Effector memory CD8-positive, alpha-beta T cell (primary cell): Measurements from ENCODE around the gene ANXA1.
"Not testable (repeated sequence)": the region's sequence is repeated elsewhere in the genome, so short reads cannot be mapped to it uniquely, and the experiment has no call there.

Source experiments
- ATAC-seq: fragments of 150-1000 bp; cut with Tn5 transposase; replicated peaks from 2 replicates; pipeline ENCODE4 v1.10.0; 2021; ENCODE audit warnings: mild to moderate bottlenecking, moderate library complexity
- DNase-seq, 3 experiments: peaks; one replicate each; pipeline ENCODE4 v3.0.0; 2021
- H3K27ac Mint-ChIP-seq, 2 donors: one replicate each; pipeline ENCODE4 v1.8.0; 2022; ENCODE audit warnings: mild to moderate bottlenecking in 2 of 2, mixed read lengths in 2 of 2, moderate library complexity in 2 of 2
- H3K27me3 Mint-ChIP-seq, 2 donors: one replicate each; pipeline ENCODE4 v1.8.0; 2022; ENCODE audit warnings: mixed read lengths in 2 of 2
- H3K36me3 Mint-ChIP-seq: one replicate; pipeline ENCODE4 v1.8.0; 2022; ENCODE audit warnings: mild to moderate bottlenecking, moderate library complexity, mixed read lengths; ENCODE audit not compliant: insufficient read depth
- H3K4me1 Mint-ChIP-seq, 2 donors: one replicate each; pipeline ENCODE4 v1.8.0; 2022; ENCODE audit warnings: low read depth in 2 of 2, mixed read lengths in 2 of 2
- H3K4me3 Mint-ChIP-seq, 2 donors: one replicate each; pipeline ENCODE4 v1.8.0; 2022; ENCODE audit warnings: mild to moderate bottlenecking in 2 of 2, mixed read lengths in 2 of 2, moderate library complexity in 2 of 2
- H3K9me3 Mint-ChIP-seq, 2 donors: one replicate each; pipeline ENCODE4 v1.8.0; 2022; ENCODE audit warnings: mixed read lengths in 2 of 2

Gene ANXA1

GRCh38 chr9:73182928-73183327 lies 31.3 kb downstream of the ANXA1 start:
- Mint-ChIP-seq H3K27me3 (peaks cover 8 to 12% of the 10 kb centered on the region in 2 donors), H3K4me1 (no peaks in the 10 kb centered on the region), H3K4me3 (no peak overlapping the region), H3K36me3 (no peaks in the 10 kb centered on the region), H3K9me3 (no peaks in the 10 kb centered on the region), H3K27ac (no peak overlapping the region)
- ATAC-seq (no peak), DNase-seq (no peak)

GRCh38 chr9:73183428-73183827 lies 31.8 kb downstream of the ANXA1 start:
- DNase-seq (no peak), ATAC-seq (no peak)
- no peak overlapping the region for H3K27ac Mint-ChIP-seq
- H3K36me3 Mint-ChIP-seq = no peaks in the 10 kb centered on the region
- H3K4me1 Mint-ChIP-seq = no peaks in the 10 kb centered on the region
- H3K9me3 Mint-ChIP-seq = no peaks in the 10 kb centered on the region
- no peak overlapping the region for H3K4me3 Mint-ChIP-seq
- peaks cover 8 to 12% of the 10 kb centered on the region in 2 donors for H3K27me3 Mint-ChIP-seq

GRCh38 chr9:73183917-73184861 lies 32.5 kb downstream of the ANXA1 start:
- no peak overlapping the region for H3K27ac Mint-ChIP-seq
- no peaks in the 10 kb centered on the region for H3K4me1 Mint-ChIP-seq
- H3K4me3 Mint-ChIP-seq = no peak overlapping the region
- H3K36me3 Mint-ChIP-seq = no peaks in the 10 kb centered on the region
- peaks cover 8 to 12% of the 10 kb centered on the region in 2 donors for H3K27me3 Mint-ChIP-seq
- DNase-seq (no peak), ATAC-seq (peak; percentile 46)
- H3K9me3 Mint-ChIP-seq = no peaks in the 10 kb centered on the region

- not testable (repeated sequence) for H3K4me1 Mint-ChIP-seq, DNase-seq, ATAC-seq, H3K27ac Mint-ChIP-seq, H3K9me3 Mint-ChIP-seq, H3K4me3 Mint-ChIP-seq, H3K36me3 Mint-ChIP-seq, H3K27me3 Mint-ChIP-seq
These were observed 39.4 kb downstream of the ANXA1 start for GRCh38 chr9:73191109-73191508.

- Mint-ChIP-seq H3K36me3 (no peaks in the 10 kb centered on the region), H3K4me3 (no peak overlapping the region), H3K4me1 (no peaks in the 10 kb centered on the region), H3K27me3 (peaks cover 8 to 15% of the 10 kb centered on the region in 2 donors), H3K27ac (no peak overlapping the region), H3K9me3 (no peaks in the 10 kb centered on the region)
- ATAC-seq (no peak), DNase-seq (no peak)
These were observed 42.6 kb downstream of the ANXA1 start for GRCh38 chr9:73194284-73194683.

GRCh38 chr9:73199448-73199847 lies 47.8 kb downstream of the ANXA1 start:
- no peak for DNase-seq
- peaks cover 18 to 21% of the 10 kb centered on the region in 2 donors for H3K27me3 Mint-ChIP-seq
- no peaks in the 10 kb centered on the region for H3K36me3 Mint-ChIP-seq
- ATAC-seq = no peak
- no peak overlapping the region for H3K27ac Mint-ChIP-seq
- no peak overlapping the region for H3K4me3 Mint-ChIP-seq
- H3K9me3 Mint-ChIP-seq = no peaks in the 10 kb centered on the region
- peaks cover 0 to 3% of the 10 kb centered on the region in 2 donors for H3K4me1 Mint-ChIP-seq

- DNase-seq (no peak), ATAC-seq (no peak)
- Mint-ChIP-seq H3K27ac (no peak overlapping the region), H3K36me3 (no peaks in the 10 kb centered on the region), H3K27me3 (peaks cover 18 to 21% of the 10 kb centered on the region in 2 donors), H3K4me1 (peaks cover 0 to 3% of the 10 kb centered on the region in 2 donors), H3K4me3 (no peak overlapping the region), H3K9me3 (no peaks in the 10 kb centered on the region)
These were observed 48.2 kb downstream of the ANXA1 start for GRCh38 chr9:73199886-73200285.

GRCh38 chr9:73200694-73201452 lies 49.2 kb downstream of the ANXA1 start:
- peak; percentile 58 for ATAC-seq
- DNase-seq = no peak
- Mint-ChIP-seq H3K4me3 (no peak overlapping the region), H3K27me3 (peaks cover 18% of the 10 kb centered on the region in 2 donors), H3K36me3 (no peaks in the 10 kb centered on the region), H3K4me1 (peaks cover 0 to 3% of the 10 kb centered on the region in 2 donors), H3K27ac (no peak overlapping the region), H3K9me3 (no peaks in the 10 kb centered on the region)

GRCh38 chr9:73202980-73203379 lies 51.3 kb downstream of the ANXA1 start:
- Mint-ChIP-seq H3K36me3 (no peaks in the 10 kb centered on the region), H3K27ac (no peak overlapping the region), H3K4me3 (no peak overlapping the region), H3K9me3 (no peaks in the 10 kb centered on the region), H3K27me3 (peaks cover 13 to 17% of the 10 kb centered on the region in 2 donors), H3K4me1 (peaks cover 0 to 3% of the 10 kb centered on the region in 2 donors)
- DNase-seq (no peak), ATAC-seq (no peak)

GRCh38 chr9:73204936-73205335 lies 53.3 kb downstream of the ANXA1 start:
- no peak overlapping the region for H3K4me3 Mint-ChIP-seq
- no peak for DNase-seq
- H3K27me3 Mint-ChIP-seq = peaks cover 4 to 15% of the 10 kb centered on the region in 2 donors
- ATAC-seq = no peak
- H3K9me3 Mint-ChIP-seq = no peaks in the 10 kb centered on the region
- H3K27ac Mint-ChIP-seq = no peak overlapping the region
- H3K36me3 Mint-ChIP-seq = no peaks in the 10 kb centered on the region
- peaks cover 0 to 3% of the 10 kb centered on the region in 2 donors for H3K4me1 Mint-ChIP-seq

- Mint-ChIP-seq H3K36me3 (no peaks in the 10 kb centered on the region), H3K9me3 (no peaks in the 10 kb centered on the region), H3K27ac (no peak overlapping the region), H3K27me3 (peaks cover 0 to 15% of the 10 kb centered on the region in 2 donors), H3K4me1 (no peaks in the 10 kb centered on the region), H3K4me3 (no peak overlapping the region)
- ATAC-seq (no peak), DNase-seq (no peak)
These were observed 55.2 kb downstream of the ANXA1 start for GRCh38 chr9:73206851-73207250.

- ATAC-seq (no peak), DNase-seq (no peak)
- H3K27ac Mint-ChIP-seq = no peak overlapping the region
- no peak overlapping the region for H3K4me3 Mint-ChIP-seq
- peaks cover 6 to 23% of the 10 kb centered on the region in 2 donors for H3K27me3 Mint-ChIP-seq
- no peaks in the 10 kb centered on the region for H3K4me1 Mint-ChIP-seq
- H3K36me3 Mint-ChIP-seq = no peaks in the 10 kb centered on the region
- H3K9me3 Mint-ChIP-seq = no peaks in the 10 kb centered on the region
These were observed 59.4 kb downstream of the ANXA1 start for GRCh38 chr9:73210886-73211666.

- ATAC-seq (no peak), DNase-seq (no peak)
- Mint-ChIP-seq H3K36me3 (no peaks in the 10 kb centered on the region), H3K27ac (no peak overlapping the region), H3K27me3 (peaks cover 6 to 20% of the 10 kb centered on the region in 2 donors), H3K4me1 (no peaks in the 10 kb centered on the region), H3K4me3 (no peak overlapping the region), H3K9me3 (no peaks in the 10 kb centered on the region)
These were observed 61.6 kb downstream of the ANXA1 start for GRCh38 chr9:73213300-73213699.
